ENCODE data around the gene SOD2.

GRCh38 chr6:159701413-159701999 is 8.5 kb upstream of the SOD2 start:
- no peak for TF ChIP-seq CTCF (IDR thresholded peaks at IDR 0.05; ENCODE audit: borderline replicate concordance, extremely low read depth, low read length, poor library complexity, severe bottlenecking)
- no peak for TF ChIP-seq EZH2 (IDR thresholded peaks at IDR 0.05; ENCODE audit: borderline replicate concordance, low read depth, low read length, severe bottlenecking)
